Medulla oblongata (tissue), 1 donor: ENCODE measurements around the gene TMPRSS11F.

Experiments
- DNase-seq: peaks from one replicate; pipeline ENCODE4 v3.0.0-alpha.2; 2015; ENCODE audit errors: extremely low spot score

The TMPRSS11F gene

GRCh38 chr4:68077301-68077700, 52.4 kb downstream of the TMPRSS11F start:
- DNase-seq: no peak

GRCh38 chr4:68076194-68076593, 53.5 kb downstream of the TMPRSS11F start:
- DNase-seq: no peak

GRCh38 chr4:68074397-68074796, 55.3 kb downstream of the TMPRSS11F start:
- DNase-seq: no peak

GRCh38 chr4:68070302-68070701, 59.4 kb downstream of the TMPRSS11F start:
- DNase-seq: no peak

- peak; percentile 64 for DNase-seq
These were observed 67.2 kb downstream of the TMPRSS11F start for GRCh38 chr4:68062501-68062900.

- DNase-seq: no peak
These were observed 91.4 kb downstream of the TMPRSS11F start for GRCh38 chr4:68038272-68038671.

GRCh38 chr4:68021185-68021584, 108.5 kb downstream of the TMPRSS11F start:
- no peak for DNase-seq

- no peak for DNase-seq
These were observed 118.0 kb downstream of the TMPRSS11F start for GRCh38 chr4:68011684-68012083.
